ENCODE data around the gene S100A1.

DNA sequence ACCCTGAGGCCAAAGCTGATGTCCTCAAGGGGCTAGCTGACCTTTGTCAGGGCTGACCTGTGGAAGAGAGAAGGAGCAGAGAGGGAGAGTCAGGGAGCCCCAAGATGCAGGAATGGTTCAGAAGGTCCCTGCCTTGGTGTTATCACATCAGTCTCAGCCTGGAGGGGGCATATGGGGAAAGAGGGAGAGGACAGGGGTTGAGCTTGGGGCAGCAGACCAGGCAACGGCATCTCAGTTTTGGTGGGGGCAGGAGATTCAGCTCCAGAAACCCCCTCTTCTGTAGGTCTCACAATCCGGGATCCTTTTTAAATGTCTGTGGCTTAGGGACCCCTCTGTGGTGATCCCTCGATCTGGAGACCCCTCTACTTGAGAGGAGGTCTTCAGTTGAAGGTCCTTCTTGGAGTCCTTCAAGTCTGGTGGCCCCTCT lies 1.7 kb upstream of the S100A1 start:
- TF ChIP-seq LEF1 (IDR thresholded peaks at IDR 0.05; ENCODE audit: borderline replicate concordance), result no peak
- no peak for TF ChIP-seq NFRKB (IDR thresholded peaks at IDR 0.05)
- TF ChIP-seq ZNF384 (IDR thresholded peaks at IDR 0.05), result no peak
- no peak for TF ChIP-seq SP1 (IDR thresholded peaks at IDR 0.05)
- TF ChIP-seq SUZ12 (IDR thresholded peaks at IDR 0.05), result no peak
- no peak for TF ChIP-seq TARDBP (IDR thresholded peaks at IDR 0.05)
- no peak for TF ChIP-seq ELF4 (IDR thresholded peaks at IDR 0.05)
- TF ChIP-seq FOXA1 (IDR thresholded peaks at IDR 0.05), result no peak
- TF ChIP-seq FOXK2 (IDR thresholded peaks at IDR 0.05), result no peak
- no peak for TF ChIP-seq FOXM1 (IDR thresholded peaks at IDR 0.05; ENCODE audit: borderline replicate concordance)
- TF ChIP-seq L3MBTL2 (conservative IDR thresholded peaks at IDR 0.05), result no peak
- no peak for TF ChIP-seq BHLHE40 (IDR thresholded peaks at IDR 0.05; ENCODE audit: borderline replicate concordance)

Data from HEK293T (cell line).